Middle frontal gyrus (tissue), 1 donor: ENCODE data around the gene LYST.
"Not testable (repeated sequence)": the region's sequence is repeated elsewhere in the genome, so short reads cannot be mapped to it uniquely, and the experiment has no call there.

Experiments used
- DNase-seq: peaks from one replicate; pipeline ENCODE4 v3.0.0-alpha.2; 2015; ENCODE audit warnings: low spot score; ENCODE audit errors: extremely low spot score

The LYST gene

DNA sequence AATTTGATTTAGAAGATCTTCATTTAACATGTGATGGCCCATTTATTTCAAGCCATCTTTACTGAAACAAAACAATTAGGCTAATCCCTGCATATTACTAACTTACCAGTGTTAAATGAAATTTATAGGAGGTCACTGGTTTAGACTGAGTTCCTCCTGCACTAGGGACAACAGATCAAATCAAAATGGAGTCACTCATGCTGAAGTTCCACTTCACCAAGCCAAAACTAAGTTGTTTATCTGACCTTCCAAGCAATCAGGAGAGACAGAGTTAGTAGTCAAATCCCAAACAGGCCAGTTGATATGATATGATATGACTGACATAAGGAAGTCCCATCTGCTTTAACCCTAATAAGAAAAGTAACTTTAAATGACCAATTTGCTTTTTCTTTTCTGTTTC, 4.8 kb downstream of the LYST start:
- DNase-seq, result no peak

DNA sequence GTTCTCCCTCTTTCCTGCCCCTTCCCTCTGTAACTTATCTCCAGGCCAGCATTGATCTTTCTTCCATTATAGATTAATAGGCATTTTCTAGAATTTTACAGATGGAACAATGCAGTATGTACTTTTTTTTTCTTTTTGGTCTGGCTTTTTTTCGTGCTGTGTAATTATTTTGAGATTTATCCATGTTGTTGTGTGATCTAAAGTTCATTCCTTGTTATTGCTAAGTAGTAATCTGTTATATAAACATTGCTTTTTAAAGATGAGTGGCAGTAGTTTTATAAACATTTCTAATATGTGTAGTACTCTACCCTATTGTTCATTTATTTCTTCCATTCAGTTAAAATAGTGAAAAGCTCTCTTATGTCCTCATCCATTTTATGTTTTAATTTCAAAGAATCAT, 5.9 kb downstream of the LYST start:
- no peak for DNase-seq

DNA sequence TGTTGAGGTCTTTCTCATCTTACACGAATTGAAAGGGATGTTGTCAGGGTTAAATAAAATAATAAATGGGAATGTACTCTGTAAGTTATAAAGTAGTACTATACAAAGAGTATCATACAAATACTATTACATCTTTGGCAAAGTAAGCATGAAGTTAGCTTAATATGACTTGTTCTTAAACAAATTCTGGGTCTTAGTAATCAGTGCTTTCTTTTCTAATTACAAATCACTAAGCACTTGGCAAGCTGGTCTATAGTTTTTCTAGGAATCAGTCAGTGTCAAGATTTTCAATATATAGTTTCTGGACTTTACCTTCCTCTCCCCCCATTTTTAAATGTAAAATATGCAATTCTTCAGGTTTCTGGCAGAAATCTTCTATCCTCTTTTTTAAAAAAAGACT, 6.9 kb downstream of the LYST start:
- DNase-seq, result no peak

DNA sequence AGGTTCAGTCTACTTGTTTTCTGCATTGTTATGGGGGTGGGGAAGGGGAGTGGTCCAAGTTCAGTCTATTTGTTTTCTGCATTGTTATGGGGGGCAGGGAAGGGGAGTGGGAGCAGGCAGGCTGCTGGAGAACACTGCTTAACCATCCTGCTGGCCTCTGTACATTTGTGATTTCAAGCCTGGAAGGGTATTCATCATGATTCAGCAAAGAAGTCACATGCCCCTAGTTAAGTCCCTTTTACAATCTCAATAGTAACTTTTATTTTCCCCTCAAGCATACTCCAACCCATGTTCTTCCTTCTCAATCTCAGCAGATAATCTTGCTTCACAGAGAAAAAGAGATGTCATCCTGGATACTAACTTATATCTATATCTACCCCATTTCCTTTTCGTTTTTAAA, 7.9 kb downstream of the LYST start:
- no peak for DNase-seq

DNA sequence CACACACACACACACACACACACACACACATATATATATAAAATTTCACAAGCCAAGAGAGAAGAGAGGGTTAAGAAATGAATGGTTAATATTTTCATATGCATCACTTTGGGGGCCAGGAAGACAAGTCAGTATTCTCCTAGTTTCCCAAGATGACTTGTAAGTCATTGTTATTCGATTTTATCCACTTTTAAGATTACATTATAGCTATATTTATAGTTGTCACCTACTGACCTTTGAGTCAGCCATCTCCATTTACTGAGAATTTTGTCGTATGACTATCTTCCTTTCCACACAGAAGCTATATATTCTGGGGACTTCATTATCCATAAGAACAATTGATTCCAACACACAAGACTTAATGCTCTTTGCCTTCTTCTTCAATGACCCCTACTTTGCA, 8.9 kb downstream of the LYST start:
- no peak for DNase-seq

DNA sequence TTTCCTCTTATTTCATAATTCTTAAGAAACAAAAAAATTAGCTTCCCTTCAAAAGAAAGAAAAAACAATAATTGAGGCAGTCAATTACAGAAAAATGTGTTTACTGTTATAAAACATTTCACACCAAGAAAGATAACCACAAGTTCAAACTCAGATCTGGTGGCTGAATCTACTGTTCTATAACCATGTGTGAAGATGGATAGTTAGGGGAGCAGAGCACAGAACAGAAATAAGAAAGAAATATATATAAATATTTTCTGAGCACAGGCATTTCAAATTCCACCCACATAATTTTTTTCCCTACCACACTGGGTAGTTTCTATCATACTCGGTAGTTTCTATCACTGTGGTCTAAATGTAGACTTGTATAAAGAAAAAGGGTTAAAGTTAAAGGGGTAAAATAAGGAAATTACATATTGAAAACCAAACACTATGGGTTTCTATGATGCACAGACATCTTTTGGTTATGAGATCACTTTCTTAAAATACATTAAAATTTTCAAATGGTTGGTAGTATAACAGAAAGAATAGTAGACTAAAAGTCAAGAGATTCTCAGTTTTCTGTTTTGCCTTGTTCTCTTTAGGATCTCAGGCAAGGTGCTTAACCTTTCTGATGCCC, 10.8 kb downstream of the LYST start:
- no peak for DNase-seq

DNA sequence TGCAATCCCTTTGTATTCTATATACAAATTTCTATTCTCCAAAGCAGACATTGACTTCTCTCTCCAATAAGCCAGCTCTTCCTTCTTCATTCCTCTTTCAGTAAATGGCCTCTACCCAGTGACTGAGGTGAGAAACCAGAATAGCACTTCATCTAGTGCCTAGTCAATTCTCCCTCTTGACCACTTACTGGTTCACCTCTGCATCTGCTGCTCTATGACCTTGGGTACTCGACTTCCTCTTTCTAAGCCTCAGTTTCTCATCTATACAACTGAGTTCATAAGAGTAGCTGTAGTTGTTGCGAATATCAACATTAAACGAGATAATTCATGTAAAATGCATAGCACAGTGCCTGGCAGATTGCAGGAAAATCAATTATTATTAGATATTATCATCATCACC, 12.4 kb downstream of the LYST start:
- DNase-seq, result no peak

DNA sequence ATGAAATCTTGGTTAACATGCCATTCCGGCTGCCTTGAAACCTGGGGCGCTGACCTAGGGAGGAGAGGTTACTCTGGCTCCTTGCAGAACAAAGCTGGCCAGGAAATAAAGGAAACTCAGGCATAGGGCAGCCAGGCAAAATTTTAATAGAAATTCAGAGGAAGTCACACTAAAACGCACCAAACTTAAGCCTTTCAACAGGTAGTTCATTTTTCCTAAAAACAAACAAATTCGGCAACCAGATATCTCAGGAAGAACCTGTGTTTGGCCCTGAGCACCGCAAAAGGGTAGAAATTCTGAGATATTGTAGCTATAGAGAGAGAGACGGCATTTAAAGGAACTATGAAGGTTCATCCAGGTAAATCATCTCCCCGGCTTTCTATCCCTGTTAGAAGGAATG, 13.1 kb downstream of the LYST start:
- no peak for DNase-seq

DNA sequence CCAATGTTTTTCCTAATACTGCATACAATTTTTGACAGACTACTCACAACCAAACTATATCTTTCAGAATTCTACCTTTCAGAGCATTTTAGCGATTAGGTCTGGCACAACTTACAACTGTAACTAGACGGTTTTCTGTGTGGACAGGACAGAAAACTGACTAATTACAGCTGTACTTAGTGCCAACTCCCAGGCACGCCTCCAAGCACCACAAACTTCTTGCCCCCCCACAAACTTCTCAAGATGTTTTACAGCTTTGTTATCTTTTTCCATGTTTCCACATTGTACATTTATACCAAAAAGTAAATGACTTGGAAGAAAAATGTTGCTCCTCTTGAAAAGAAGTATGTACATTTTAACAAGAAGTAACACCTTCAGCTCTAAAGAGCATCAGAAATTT, 13.8 kb downstream of the LYST start:
- no peak for DNase-seq

DNA sequence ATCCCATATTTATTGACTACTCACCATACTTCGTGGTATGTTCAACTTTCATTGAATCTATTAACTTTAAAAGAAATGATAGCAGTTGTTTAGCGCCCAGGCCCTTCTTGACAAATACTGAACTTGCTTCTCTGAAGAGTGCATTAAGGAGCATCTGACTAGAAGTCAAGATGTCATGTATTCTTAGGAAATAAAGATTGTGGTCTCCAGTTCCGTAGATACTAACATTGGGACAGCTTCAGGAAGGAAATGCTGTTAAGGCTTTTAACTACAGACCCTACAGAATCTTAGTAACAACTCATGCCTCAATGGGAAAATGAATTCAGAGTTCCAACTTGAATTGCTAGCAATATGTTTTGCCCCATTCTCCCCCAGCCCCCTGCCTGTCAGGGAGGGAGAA, 14.8 kb downstream of the LYST start:
- DNase-seq, result no peak

DNA sequence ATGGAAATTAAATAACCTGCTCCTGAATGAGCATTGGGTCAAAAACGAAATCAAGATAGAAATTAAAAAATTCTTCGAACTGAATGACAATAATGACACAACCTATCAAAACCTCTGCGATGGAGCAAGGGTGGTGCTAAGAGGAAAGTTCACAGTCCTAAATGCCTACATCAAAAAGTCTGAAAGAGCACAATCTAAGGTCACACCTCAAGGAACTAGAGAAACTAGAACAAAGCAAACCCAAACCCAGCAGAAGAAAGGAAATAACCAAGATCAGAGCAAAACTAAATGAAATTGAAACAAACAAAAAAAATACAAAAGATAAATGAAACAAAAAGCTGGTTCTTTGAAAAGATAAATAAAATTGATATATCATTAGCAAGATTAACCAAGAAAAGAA, 18.5 kb downstream of the LYST start:
- not testable (repeated sequence) for DNase-seq

DNA sequence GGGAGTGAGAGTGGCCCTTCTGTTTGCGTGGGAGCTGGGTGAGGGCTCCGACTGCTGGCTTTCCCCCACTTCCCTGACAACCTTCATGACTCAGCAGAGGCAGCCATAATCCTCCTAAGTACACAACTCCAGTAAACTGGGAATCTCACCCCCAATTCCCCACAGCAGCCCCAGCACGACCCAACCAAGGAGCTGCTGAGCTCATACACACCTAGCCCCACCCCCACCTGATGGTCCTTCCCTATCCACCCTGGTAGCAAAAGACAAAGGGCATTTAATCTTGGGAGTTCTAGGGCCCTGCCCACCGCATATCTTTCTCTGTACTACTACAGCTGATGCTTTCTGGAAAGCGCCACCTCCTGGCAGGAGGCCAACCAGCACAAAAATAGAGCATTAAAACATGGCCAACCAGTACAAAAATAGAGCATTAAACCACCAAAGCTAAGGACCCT, 21.0 kb downstream of the LYST start:
- DNase-seq, result not testable (repeated sequence)

DNA sequence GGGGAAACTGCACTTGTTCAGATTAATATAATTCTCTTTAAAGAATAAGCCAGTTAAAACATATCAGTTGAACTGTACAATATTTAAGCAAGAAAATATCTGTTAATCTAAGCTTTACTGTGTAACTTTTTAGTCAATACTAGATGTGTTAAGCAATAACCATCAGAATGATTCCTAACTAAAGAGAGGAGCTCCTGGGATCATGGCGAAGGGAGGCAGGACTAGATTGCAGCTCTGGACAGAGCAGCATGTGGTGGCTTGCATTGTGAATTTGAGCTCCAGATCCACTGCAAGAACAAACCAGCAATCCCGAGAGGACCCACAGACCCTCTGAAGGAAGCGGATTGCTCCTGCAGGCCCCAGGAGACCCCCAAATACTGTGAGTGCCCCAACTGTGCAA, 21.9 kb downstream of the LYST start:
- DNase-seq, result no peak

DNA sequence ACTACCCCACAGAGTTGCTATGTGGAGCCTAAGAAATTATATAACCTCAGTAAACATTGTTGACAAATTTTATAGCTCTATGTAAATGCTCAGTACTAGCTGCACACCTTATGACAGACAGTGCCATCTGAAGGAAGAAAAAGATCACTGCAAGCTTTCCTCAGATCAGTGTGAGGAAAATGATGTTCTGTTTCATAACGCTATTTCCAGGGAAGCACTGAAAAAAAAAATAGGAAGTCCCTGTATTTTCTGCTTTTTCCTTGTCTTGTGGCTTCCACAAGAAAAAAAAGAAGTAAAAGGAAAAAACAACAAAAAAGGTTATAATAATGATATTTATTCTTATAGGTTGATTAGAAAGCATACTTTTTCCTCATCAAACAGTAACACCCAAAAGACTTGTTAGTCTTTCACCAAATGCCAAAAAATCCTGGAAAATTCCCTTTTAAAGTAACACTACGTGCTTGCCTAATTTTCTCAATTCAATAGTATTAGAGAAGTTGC, 23.2 kb downstream of the LYST start:
- no peak for DNase-seq

DNA sequence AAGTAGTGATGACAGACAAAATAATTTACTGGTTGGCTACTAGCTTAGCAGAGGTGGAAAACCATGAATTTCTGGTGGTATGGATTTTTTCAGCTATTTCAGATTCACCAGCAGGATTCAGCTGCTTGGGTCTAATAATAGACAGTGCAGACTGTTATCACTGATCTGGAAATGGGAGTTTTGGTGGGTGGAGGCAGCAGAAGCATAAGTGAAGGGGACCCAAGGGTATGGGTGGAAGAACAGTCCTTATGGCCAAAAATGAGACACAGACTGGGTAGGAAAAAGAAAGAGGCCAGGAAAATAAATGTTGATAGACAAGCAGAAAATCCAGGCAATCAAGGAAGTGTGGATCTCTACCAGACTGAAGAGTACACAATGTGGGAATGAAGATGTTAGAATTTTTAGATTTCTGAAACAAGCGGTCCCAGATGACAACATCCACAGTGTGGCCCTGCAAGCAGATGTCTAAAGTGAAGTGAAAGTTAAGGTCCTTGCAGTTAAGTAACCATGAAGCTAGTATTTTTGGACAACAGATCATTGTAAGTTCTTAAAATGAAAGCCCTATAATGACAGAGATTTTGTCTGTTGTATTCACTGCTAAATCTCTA, 24.7 kb downstream of the LYST start:
- no peak for DNase-seq

DNA sequence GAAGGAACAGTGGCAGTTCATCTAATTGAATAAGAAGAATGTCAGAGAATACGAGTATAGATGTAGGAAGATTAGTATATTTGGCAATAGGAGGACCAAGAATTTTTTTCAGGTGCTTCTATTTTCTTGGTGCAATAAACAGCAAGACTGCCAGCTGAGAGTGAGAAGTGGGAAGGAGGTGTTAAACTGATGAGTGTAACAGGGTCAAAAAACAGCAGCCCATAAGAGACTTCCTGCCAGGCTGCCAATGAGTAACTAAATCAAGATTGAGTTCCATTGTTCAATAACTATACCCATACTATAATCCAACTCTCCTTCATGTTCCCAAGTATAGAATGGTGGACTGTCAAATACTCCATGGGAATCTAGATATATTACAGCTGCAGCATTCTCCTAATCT, 28.7 kb downstream of the LYST start:
- no peak for DNase-seq

DNA sequence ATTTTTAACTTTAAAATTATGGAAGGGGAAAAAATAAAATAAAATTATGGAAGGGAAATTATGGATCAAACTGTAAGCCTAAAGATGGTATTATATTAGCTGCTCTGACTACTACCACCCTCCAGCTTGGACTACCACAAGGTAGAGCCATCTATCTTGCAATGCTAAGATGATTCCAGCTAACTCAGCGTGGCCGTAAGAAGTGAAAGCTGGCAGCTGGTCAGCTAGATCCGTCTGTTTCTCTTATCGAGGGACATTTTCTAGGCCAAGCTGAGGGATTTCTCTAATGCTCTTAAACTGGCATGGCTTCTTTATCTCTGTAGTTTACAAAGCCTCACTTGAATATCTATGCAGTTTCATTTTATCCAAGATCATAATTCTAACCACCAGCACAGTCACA, 31.5 kb downstream of the LYST start:
- DNase-seq, result peak; percentile 24

DNA sequence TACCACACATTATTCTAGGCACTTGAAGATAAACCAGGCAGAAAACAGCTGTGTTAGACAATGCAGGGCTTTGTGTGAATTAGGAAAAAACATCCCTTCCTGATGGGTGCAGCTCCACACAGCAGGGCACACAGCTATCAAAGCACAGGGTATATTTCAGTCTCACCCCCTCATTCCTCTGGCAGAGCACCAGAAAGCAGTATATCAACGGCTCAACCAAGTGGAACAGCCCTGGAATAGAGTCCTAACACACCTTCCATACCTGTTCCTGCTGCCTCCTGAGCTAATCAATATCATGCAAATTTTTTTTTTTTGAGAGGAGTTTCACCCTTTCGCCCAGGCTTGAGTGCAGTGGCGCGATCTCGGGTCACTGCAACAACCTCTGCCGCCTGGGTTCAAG, 32.1 kb downstream of the LYST start:
- DNase-seq, result no peak

DNA sequence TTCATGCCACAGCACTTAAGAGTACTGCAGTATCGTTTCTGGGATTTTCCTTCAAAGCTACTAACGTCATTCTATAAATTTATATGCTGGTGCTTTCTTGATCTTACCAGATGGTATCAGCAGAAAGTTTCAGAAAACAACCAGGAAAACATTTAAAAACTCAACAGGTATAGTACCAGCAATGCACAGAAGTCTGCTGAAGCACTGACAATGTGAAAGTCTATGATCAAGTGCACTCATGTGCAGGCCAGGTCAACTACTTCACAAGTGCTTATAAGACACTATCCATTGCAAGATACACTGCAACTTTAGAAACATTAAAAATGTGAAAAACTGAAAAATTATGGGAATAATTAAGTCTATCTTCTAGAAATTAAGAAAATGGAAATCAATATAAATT, 34.7 kb downstream of the LYST start:
- DNase-seq, result no peak

DNA sequence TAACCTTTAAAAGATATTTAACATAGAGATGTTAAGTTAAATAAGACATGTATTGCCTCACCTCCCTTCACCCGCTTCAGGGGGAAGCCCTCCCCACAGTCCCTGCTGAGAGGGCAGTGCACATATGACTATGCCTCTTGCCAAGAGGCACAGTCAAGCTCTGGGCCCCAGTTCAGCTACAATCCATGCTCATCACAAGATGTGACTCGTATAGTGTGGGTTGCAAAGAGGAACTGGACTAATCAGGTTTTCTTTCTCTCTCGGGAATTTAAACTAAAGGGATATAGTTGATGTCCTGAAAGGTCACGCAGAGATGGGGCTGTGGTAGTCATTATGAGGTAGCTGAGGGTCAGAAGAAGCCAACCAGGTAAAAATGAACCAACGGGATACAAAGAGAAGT, 35.6 kb downstream of the LYST start:
- DNase-seq, result no peak

DNA sequence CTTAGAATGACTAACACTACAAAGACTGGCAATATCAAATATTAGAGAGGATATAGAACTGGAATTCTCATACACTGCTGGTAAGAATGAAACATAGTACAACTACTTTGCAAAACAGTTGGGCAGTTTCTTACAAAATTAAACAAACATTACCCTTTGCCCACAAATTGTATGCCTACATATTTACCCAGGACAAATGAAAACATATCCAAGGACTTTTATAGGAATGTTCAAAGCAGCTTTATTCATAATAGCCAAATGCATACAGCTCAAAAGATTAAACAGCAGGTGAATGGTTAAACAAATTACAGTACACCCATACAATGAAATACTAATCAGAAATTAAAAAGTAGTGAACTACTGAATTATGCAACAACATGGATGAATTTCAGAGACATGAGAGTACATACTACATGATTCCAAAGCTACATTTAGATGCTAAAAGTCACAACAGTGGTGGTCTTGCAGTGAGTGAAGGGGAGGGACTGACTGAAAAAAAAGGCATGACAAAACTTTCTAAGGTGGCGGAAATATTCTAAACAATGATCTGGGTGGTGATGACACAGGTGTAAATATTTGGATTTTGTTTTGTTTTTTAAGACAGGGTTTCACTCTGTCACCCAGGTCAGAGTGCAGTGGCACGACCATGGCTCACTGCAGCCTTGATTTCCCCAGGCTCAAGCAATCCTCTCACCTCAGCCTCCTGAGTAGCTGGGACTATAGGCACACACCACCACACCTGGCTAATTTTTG, 40.4 kb downstream of the LYST start:
- no peak for DNase-seq

DNA sequence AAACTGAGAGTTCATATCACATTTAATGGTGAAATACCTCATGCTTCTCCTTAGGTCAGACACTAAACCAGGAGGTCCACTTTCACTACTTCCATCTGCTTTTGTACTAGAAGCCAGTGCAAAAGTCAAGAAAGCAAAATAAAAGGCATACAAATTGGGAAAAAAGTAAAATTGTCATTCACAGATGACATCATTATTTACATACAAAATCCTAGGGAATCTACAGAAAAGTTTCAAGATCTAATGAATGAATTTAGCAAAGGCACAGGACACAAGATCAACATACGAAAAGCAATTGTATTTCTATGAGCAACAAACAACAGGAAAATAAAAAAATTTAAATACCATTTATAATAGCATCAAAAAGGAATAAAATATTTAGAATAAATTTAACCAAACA, 41.5 kb downstream of the LYST start:
- no peak for DNase-seq

DNA sequence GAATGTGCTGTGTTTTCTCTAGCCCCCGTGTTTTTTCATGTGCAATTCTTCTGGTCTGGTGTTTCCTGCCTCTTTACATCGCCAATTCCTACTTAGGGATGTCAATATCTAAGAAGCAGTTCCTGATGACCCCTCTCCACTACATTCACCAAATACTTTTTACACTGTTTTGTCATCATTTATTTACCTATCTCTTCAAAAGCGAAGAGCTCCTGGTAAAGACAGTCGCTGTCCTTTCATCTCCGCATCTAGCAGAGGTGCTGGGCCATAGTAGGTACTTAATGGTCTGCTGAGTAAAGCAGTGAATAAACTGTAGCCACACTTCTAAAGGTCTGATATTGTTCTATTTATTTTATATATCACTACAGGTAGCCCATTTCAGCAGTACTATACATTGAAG, 43.0 kb downstream of the LYST start:
- no peak for DNase-seq
